HG03520 (cell line): ENCODE measurements around the gene BID.
"Not testable (repeated sequence)": the region's sequence is repeated elsewhere in the genome, so short reads cannot be mapped to it uniquely, and the experiment has no call there.

ENCODE experiments used
- ATAC-seq: cut with Tn5 transposase; IDR thresholded peaks from one replicate; pipeline ENCODE4 v1.9.1; 2021; ENCODE audit warnings: mild to moderate bottlenecking, moderate library complexity; ENCODE audit not compliant: unreplicated experiment

BID gene

GRCh38 chr22:17770180-17771077 lies 3.8 kb downstream of the BID start:
- no peak for ATAC-seq

- ATAC-seq = no peak
Measured at GRCh38 chr22:17769716-17770082, 4.6 kb downstream of the BID start.

GRCh38 chr22:17769013-17769715 lies 5.1 kb downstream of the BID start:
- no peak for ATAC-seq

- ATAC-seq = peak; percentile 86
Measured at GRCh38 chr22:17767233-17768065, 6.8 kb downstream of the BID start.

GRCh38 chr22:17764852-17765251 lies 9.4 kb downstream of the BID start:
- not testable (repeated sequence) for ATAC-seq

- no peak for ATAC-seq
Measured at GRCh38 chr22:17764036-17764435, 10.2 kb downstream of the BID start.

GRCh38 chr22:17763442-17763841 lies 10.8 kb downstream of the BID start:
- not testable (repeated sequence) for ATAC-seq

GRCh38 chr22:17761138-17761488 lies 13.2 kb downstream of the BID start:
- no peak for ATAC-seq

GRCh38 chr22:17754233-17754925 lies 19.9 kb downstream of the BID start:
- ATAC-seq = no peak

GRCh38 chr22:17753401-17753989 lies 20.8 kb downstream of the BID start:
- ATAC-seq = no peak

- ATAC-seq = no peak
Measured at GRCh38 chr22:17751596-17751995, 22.7 kb downstream of the BID start.

GRCh38 chr22:17749605-17750395 lies 24.5 kb downstream of the BID start:
- no peak for ATAC-seq

GRCh38 chr22:17748555-17749353 lies 25.5 kb downstream of the BID start:
- no peak for ATAC-seq

GRCh38 chr22:17746916-17747315 lies 27.4 kb downstream of the BID start:
- no peak for ATAC-seq

GRCh38 chr22:17744430-17744829 lies 29.8 kb downstream of the BID start:
- ATAC-seq = no peak

GRCh38 chr22:17743661-17744411 lies 30.4 kb downstream of the BID start:
- ATAC-seq = no peak

GRCh38 chr22:17742527-17742902 lies 31.8 kb downstream of the BID start:
- ATAC-seq = no peak

- no peak for ATAC-seq
Measured at GRCh38 chr22:17741866-17742526, 32.3 kb downstream of the BID start.
